SK-N-SH treated with all-trans-retinoic acid at 6 μM for 48 hours (cell line): ENCODE results near the gene PPP1CC.

Experiments used
- ATAC-seq: fragments of 200-7000 bp; cut with Tn5 transposase; 3 replicates; pipeline ENCODE4 v1.9.1; 2020; ENCODE audit warnings: mild to moderate bottlenecking, moderate library complexity
- BACH2 ChIP-seq: fragments of 250-450 bp; sonication (Bioruptor Pico); IDR thresholded peaks from 2 replicates; pipeline ENCODE4 v1.9.0; 2021; ENCODE audit warnings: mild to moderate bottlenecking, borderline replicate concordance
- CSDC2 ChIP-seq: fragments of 250-450 bp; sonication (Bioruptor Pico); IDR thresholded peaks from 2 replicates; pipeline ENCODE4 v1.5.0; 2020; ENCODE audit warnings: mild to moderate bottlenecking, moderate library complexity
- ESRRG ChIP-seq: fragments of 250-450 bp; sonication (Bioruptor Pico); IDR thresholded peaks from 2 replicates; pipeline ENCODE4 v1.6.1; 2021; ENCODE audit warnings: mild to moderate bottlenecking
- GLIS3 ChIP-seq: fragments of 250-450 bp; sonication (Bioruptor Pico); IDR thresholded peaks from 2 replicates; pipeline ENCODE4 v1.5.0; 2020; ENCODE audit warnings: mild to moderate bottlenecking, moderate library complexity
- ISL1 ChIP-seq: fragments of 250-450 bp; sonication (Bioruptor Pico); IDR thresholded peaks from 2 replicates; pipeline ENCODE4 v2.1.2; 2022; ENCODE audit warnings: mild to moderate bottlenecking, moderate library complexity
- OSR1 ChIP-seq: fragments of 250-450 bp; sonication (Bioruptor Pico); IDR thresholded peaks from 2 replicates; pipeline ENCODE4 v1.8.0; 2022; ENCODE audit warnings: moderate library complexity, mild to moderate bottlenecking, inconsistent platforms
- RARB ChIP-seq: fragments of 250-450 bp; sonication (Bioruptor Pico); IDR thresholded peaks from 2 replicates; pipeline ENCODE4 v1.8.0; 2021; ENCODE audit warnings: mild to moderate bottlenecking, moderate library complexity
- SNAI2 ChIP-seq: fragments of 250-450 bp; sonication (Bioruptor Pico); IDR thresholded peaks from 2 replicates; pipeline ENCODE4 v1.5.0; 2020; ENCODE audit warnings: mild to moderate bottlenecking, moderate library complexity
- TCF4 ChIP-seq: fragments of 250-450 bp; sonication (Bioruptor Pico); IDR thresholded peaks from 2 replicates; pipeline ENCODE4 v1.8.0; 2021; ENCODE audit warnings: mild to moderate bottlenecking, moderate library complexity, borderline replicate concordance
- ZC3H10 ChIP-seq: fragments of 250-450 bp; sonication (Bioruptor Pico); IDR thresholded peaks from 2 replicates; pipeline ENCODE4 v1.5.1; 2021; ENCODE audit warnings: mild to moderate bottlenecking, moderate library complexity
- ZFP3 ChIP-seq: fragments of 250-450 bp; sonication (Bioruptor Pico); IDR thresholded peaks from 2 replicates; pipeline ENCODE4 v1.5.0; 2020; ENCODE audit warnings: mild to moderate bottlenecking, moderate library complexity
- ZFP30 ChIP-seq: fragments of 450-650 bp; formaldehyde crosslinking; IDR thresholded peaks from 2 replicates; pipeline ENCODE4 v1.5.0; 2022; ENCODE audit warnings: mild to moderate bottlenecking, moderate library complexity
- ZNF565 ChIP-seq: fragments of 450-650 bp; formaldehyde crosslinking; conservative IDR thresholded peaks from 2 replicates; pipeline ENCODE4 v1.5.0; 2020; ENCODE audit warnings: low read depth, mild to moderate bottlenecking, moderate library complexity
- ZNF70 ChIP-seq: fragments of 450-650 bp; formaldehyde crosslinking; IDR thresholded peaks from 2 replicates; pipeline ENCODE4 v1.5.0; 2020; ENCODE audit warnings: mild to moderate bottlenecking, moderate library complexity
- ZNF8 ChIP-seq: fragments of 450-650 bp; formaldehyde crosslinking; IDR thresholded peaks from 2 replicates; pipeline ENCODE4 v1.5.0; 2020; ENCODE audit warnings: mild to moderate bottlenecking, moderate library complexity
- TF ChIP-seq, protein P1 (sequence below): fragments of 250-450 bp; sonication (Bioruptor Pico); IDR thresholded peaks from 2 replicates; pipeline ENCODE4 v1.5.1; 2021; ENCODE audit warnings: mild to moderate bottlenecking, moderate library complexity
- TF ChIP-seq, protein P2 (sequence below): fragments of 250-450 bp; sonication (Bioruptor Pico); IDR thresholded peaks from 2 replicates; pipeline ENCODE4 v1.8.0; 2020; ENCODE audit warnings: mild to moderate bottlenecking, moderate library complexity, borderline replicate concordance
- TF ChIP-seq, protein P3 (sequence below): fragments of 250-450 bp; sonication (Bioruptor Pico); IDR thresholded peaks from 2 replicates; pipeline ENCODE4 v1.8.0; 2021; ENCODE audit warnings: low read depth, mild to moderate bottlenecking, moderate library complexity, borderline replicate concordance
- TF ChIP-seq, protein P4 (sequence below): fragments of 250-450 bp; sonication (Bioruptor Pico); IDR thresholded peaks from 2 replicates; pipeline ENCODE4 v1.5.1; 2020; ENCODE audit warnings: low read depth, mild to moderate bottlenecking, moderate library complexity

PPP1CC gene

DNA sequence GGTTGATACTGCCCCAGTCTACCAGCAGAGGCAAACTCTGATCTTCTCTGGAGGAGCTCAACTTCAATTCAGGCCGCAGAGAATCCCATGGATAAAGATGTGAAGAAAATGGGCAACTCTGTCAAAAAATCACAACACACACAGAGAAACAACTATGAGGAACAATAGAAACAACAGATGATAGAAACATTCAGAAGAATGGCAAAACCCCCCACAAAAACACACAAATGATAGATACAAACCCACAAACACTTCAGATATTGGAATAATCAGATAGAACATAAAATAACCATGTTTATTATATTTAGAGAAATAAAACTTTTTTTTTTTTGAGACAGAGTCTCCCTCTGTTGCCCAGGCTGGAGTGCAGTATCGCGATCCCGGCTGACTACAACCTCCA is 33.8 kb downstream of the PPP1CC start:
- TF ChIP-seq ESRRG (CRISPR knock-in tag) (no peak), ZFP30 (CRISPR knock-in tag) (no peak), ISL1 (CRISPR knock-in tag) (no peak), SNAI2 (CRISPR knock-in tag) (no peak), ZNF565 (no peak), BACH2 (CRISPR knock-in tag) (no peak), CSDC2 (CRISPR knock-in tag) (no peak), TCF4 (no peak), RARB (no peak), OSR1 (CRISPR knock-in tag) (no peak), ZNF8 (CRISPR knock-in tag) (no peak)
- TF ChIP-seq, protein P1, sequence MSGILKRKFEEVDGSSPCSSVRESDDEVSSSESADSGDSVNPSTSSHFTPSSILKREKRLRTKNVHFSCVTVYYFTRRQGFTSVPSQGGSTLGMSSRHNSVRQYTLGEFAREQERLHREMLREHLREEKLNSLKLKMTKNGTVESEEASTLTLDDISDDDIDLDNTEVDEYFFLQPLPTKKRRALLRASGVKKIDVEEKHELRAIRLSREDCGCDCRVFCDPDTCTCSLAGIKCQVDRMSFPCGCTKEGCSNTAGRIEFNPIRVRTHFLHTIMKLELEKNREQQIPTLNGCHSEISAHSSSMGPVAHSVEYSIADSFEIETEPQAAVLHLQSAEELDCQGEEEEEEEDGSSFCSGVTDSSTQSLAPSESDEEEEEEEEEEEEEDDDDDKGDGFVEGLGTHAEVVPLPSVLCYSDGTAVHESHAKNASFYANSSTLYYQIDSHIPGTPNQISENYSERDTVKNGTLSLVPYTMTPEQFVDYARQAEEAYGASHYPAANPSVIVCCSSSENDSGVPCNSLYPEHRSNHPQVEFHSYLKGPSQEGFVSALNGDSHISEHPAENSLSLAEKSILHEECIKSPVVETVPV (CRISPR knock-in tag) = no peak
- TF ChIP-seq, protein P2, sequence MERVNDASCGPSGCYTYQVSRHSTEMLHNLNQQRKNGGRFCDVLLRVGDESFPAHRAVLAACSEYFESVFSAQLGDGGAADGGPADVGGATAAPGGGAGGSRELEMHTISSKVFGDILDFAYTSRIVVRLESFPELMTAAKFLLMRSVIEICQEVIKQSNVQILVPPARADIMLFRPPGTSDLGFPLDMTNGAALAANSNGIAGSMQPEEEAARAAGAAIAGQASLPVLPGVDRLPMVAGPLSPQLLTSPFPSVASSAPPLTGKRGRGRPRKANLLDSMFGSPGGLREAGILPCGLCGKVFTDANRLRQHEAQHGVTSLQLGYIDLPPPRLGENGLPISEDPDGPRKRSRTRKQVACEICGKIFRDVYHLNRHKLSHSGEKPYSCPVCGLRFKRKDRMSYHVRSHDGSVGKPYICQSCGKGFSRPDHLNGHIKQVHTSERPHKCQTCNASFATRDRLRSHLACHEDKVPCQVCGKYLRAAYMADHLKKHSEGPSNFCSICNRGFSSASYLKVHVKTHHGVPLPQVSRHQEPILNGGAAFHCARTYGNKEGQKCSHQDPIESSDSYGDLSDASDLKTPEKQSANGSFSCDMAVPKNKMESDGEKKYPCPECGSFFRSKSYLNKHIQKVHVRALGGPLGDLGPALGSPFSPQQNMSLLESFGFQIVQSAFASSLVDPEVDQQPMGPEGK (CRISPR knock-in tag) = no peak
- TF ChIP-seq, protein P3, sequence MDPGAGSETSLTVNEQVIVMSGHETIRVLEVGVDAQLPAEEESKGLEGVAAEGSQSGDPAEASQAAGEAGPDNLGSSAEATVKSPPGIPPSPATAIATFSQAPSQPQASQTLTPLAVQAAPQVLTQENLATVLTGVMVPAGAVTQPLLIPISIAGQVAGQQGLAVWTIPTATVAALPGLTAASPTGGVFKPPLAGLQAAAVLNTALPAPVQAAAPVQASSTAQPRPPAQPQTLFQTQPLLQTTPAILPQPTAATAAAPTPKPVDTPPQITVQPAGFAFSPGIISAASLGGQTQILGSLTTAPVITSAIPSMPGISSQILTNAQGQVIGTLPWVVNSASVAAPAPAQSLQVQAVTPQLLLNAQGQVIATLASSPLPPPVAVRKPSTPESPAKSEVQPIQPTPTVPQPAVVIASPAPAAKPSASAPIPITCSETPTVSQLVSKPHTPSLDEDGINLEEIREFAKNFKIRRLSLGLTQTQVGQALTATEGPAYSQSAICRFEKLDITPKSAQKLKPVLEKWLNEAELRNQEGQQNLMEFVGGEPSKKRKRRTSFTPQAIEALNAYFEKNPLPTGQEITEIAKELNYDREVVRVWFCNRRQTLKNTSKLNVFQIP (CRISPR knock-in tag) = no peak
- ATAC-seq = no peak

DNA sequence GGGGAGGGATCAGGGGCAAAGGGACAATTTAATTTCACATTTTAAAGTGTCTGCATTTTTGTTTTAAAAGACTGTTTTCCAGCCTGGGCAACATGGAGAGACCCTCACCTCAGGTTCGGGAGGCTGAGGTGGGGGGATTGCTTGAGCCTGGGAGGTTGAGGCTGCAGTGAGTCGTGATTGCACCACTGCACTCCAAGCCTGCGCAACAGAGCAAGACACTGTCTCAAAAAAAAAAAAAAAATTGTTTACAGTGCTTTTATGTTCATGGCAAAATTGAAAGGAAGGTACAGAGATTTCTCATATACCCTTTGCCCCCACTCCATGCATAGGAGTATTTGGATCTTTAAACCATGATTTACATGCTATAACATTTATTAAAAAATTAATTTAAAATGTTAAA is 37.4 kb downstream of the PPP1CC start:
- ATAC-seq = no peak
- TF ChIP-seq ZC3H10 (CRISPR knock-in tag) (no peak), ESRRG (CRISPR knock-in tag) (no peak), ZNF8 (CRISPR knock-in tag) (no peak), GLIS3 (CRISPR knock-in tag) (no peak), ZNF70 (CRISPR knock-in tag) (no peak), ZFP30 (CRISPR knock-in tag) (no peak), ZFP3 (CRISPR knock-in tag) (no peak), CSDC2 (CRISPR knock-in tag) (no peak)
- TF ChIP-seq, protein P4, sequence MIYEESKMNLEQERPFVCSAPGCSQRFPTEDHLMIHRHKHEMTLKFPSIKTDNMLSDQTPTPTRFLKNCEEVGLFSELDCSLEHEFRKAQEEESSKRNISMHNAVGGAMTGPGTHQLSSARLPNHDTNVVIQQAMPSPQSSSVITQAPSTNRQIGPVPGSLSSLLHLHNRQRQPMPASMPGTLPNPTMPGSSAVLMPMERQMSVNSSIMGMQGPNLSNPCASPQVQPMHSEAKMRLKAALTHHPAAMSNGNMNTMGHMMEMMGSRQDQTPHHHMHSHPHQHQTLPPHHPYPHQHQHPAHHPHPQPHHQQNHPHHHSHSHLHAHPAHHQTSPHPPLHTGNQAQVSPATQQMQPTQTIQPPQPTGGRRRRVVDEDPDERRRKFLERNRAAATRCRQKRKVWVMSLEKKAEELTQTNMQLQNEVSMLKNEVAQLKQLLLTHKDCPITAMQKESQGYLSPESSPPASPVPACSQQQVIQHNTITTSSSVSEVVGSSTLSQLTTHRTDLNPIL (CRISPR knock-in tag) = no peak
- TF ChIP-seq, protein P3 (CRISPR knock-in tag) = no peak
- TF ChIP-seq, protein P2 (CRISPR knock-in tag) = no peak
- TF ChIP-seq, protein P1 (CRISPR knock-in tag) = no peak
